Thymus (tissue), 11 donors: ENCODE results near the gene CFAP157. TPM values are rescaled to one million over a fixed set of nuclear protein-coding genes. Genes with fewer than 3 reads are reported as not detected.

Experiments used
- DNase-seq, 9 donors: peaks; one replicate each; pipeline ENCODE4 v3.0.0-alpha.2; 2013; ENCODE audit warnings: low spot score in 9 of 9, low read depth in 6 of 9, missing footprints in 1 of 9
- H3K27ac ChIP-seq, 2 donors: one replicate each; pipeline ENCODE4 v1.5.1; 2013; ENCODE audit warnings: control low read depth in 1 of 2, low read depth in 1 of 2, low read length in 1 of 2, mild to moderate bottlenecking in 1 of 2, moderate library complexity in 1 of 2
- H3K27me3 ChIP-seq, 2 donors: one replicate each; pipeline ENCODE4 v1.5.1; 2013; ENCODE audit warnings: low read length in 1 of 2; ENCODE audit not compliant: control insufficient read depth in 2 of 2, insufficient read depth in 1 of 2
- H3K36me3 ChIP-seq, 2 donors: one replicate each; pipeline ENCODE4 v1.5.1; 2013; ENCODE audit warnings: low read length in 1 of 2, mild to moderate bottlenecking in 1 of 2, moderate library complexity in 1 of 2; ENCODE audit not compliant: control insufficient read depth in 2 of 2, insufficient read depth in 2 of 2
- H3K4me1 ChIP-seq, 2 donors: one replicate each; pipeline ENCODE4 v1.5.1; 2013; ENCODE audit warnings: low read length in 2 of 2; ENCODE audit not compliant: control insufficient read depth in 2 of 2, insufficient read depth in 2 of 2
- H3K4me3 ChIP-seq, 2 donors: one replicate each; pipeline ENCODE4 v1.5.1; 2013; ENCODE audit warnings: low read length in 2 of 2, control low read depth in 1 of 2, mild to moderate bottlenecking in 1 of 2
- H3K9me3 ChIP-seq, 2 donors: one replicate each; pipeline ENCODE4 v1.5.1; 2013; ENCODE audit warnings: low read length in 1 of 2, mild to moderate bottlenecking in 1 of 2; ENCODE audit not compliant: control insufficient read depth in 2 of 2, insufficient read depth in 1 of 2
- WGBS: extraction: QIAGEN DNeasy Blood & Tissue Kit; methylation state at CpG from one replicate; pipeline ENCODE4 v1.1.7; 2013; 5-methylcytosine and 5-hydroxymethylcytosine counted together
- polyA plus RNA-seq: library from polyadenylated mRNA; stranded (reverse); fragments of 200-250 nt; gene quantifications from one replicate; pipeline ENCODE4 v1.2.3, GENCODE V29; 2013
- total RNA-seq: library from RNA; stranded (reverse); fragments of 120-200 nt; gene quantifications from one replicate; pipeline ENCODE4 v1.2.4, GENCODE V29; 2013
- donor health status: healthy.

CFAP157 gene
- total and polyA plus RNA-seq, 2 donors = 0.05 to 0.62 TPM

GRCh38 chr9:127758843-127759242 is 52.1 kb downstream of the CFAP157 start:
- H3K27me3 ChIP-seq = peaks cover 0 to 9% of the 10 kb centered on the region in 2 donors
- no peak overlapping the region for H3K27ac ChIP-seq
- no peak for DNase-seq
- peaks cover 60 to 72% of the 10 kb centered on the region in 2 donors for H3K36me3 ChIP-seq
- H3K4me3 ChIP-seq = no peak overlapping the region
- no peaks in the 10 kb centered on the region for H3K9me3 ChIP-seq
- peaks cover 0 to 9% of the 10 kb centered on the region in 2 donors for H3K4me1 ChIP-seq
- WGBS = 95% methylated on average over 5 of the region's 5 CpGs

- Histone ChIP-seq H3K9me3 (no peaks in the 10 kb centered on the region), H3K36me3 (peaks cover 65 to 72% of the 10 kb centered on the region in 2 donors), H3K27me3 (no peaks in the 10 kb centered on the region), H3K4me3 (no peak overlapping the region), H3K4me1 (peaks cover 0 to 16% of the 10 kb centered on the region in 2 donors), H3K27ac (no peak overlapping the region)
- WGBS = 96% methylated on average over 5 of the region's 5 CpGs
- DNase-seq = no peak
Measured at GRCh38 chr9:127761061-127761460, 54.3 kb downstream of the CFAP157 start.

GRCh38 chr9:127761491-127761956 is 54.7 kb downstream of the CFAP157 start:
- Histone ChIP-seq H3K27ac (no peak overlapping the region), H3K36me3 (peaks cover 70 to 76% of the 10 kb centered on the region in 2 donors), H3K4me3 (no peak overlapping the region), H3K4me1 (peaks cover 0 to 16% of the 10 kb centered on the region in 2 donors), H3K27me3 (no peaks in the 10 kb centered on the region), H3K9me3 (no peaks in the 10 kb centered on the region)
- WGBS = 98% methylated on average over 5 of the region's 5 CpGs
- no peak for DNase-seq

GRCh38 chr9:127762111-127762676 is 55.4 kb downstream of the CFAP157 start:
- Histone ChIP-seq H3K27ac (peak overlapping the region in 1 of 2 donors; percentile 41), H3K4me1 (peaks cover 1 to 22% of the 10 kb centered on the region in 2 donors), H3K4me3 (no peak overlapping the region), H3K27me3 (no peaks in the 10 kb centered on the region), H3K9me3 (no peaks in the 10 kb centered on the region), H3K36me3 (peaks cover 77 to 83% of the 10 kb centered on the region in 2 donors)
- WGBS = 87% methylated on average over 16 of the region's 16 CpGs
- no peak for DNase-seq

GRCh38 chr9:127763918-127764384 is 57.2 kb downstream of the CFAP157 start:
- DNase-seq = no peak
- Histone ChIP-seq H3K4me1 (peaks cover 17 to 39% of the 10 kb centered on the region in 2 donors), H3K27me3 (no peaks in the 10 kb centered on the region), H3K4me3 (no peak overlapping the region), H3K36me3 (peaks cover 80 to 82% of the 10 kb centered on the region in 2 donors), H3K27ac (no peak overlapping the region), H3K9me3 (no peaks in the 10 kb centered on the region)
- 95% methylated on average over 7 of the region's 7 CpGs for WGBS

- DNase-seq = no peak
- Histone ChIP-seq H3K4me1 (peaks cover 28 to 54% of the 10 kb centered on the region in 2 donors), H3K27ac (no peak overlapping the region), H3K4me3 (no peak overlapping the region), H3K36me3 (peaks cover 78 to 85% of the 10 kb centered on the region in 2 donors), H3K9me3 (no peaks in the 10 kb centered on the region), H3K27me3 (no peaks in the 10 kb centered on the region)
- WGBS = 94% methylated on average over 1 of the region's 1 CpG
Measured at GRCh38 chr9:127765418-127765817, 58.6 kb downstream of the CFAP157 start.

Other genes with a start within 250 kb of the CFAP157 start
- gene STXBP1, start 94.7 kb upstream of the CFAP157 start, total RNA-seq = 2.7 TPM
- 10.2 TPM for gene STXBP1, start 94.7 kb upstream of the CFAP157 start, polyA plus RNA-seq
- 16.3 TPM for gene PTRH1, start 8.7 kb downstream of the CFAP157 start, total RNA-seq
- gene PTRH1, start 8.7 kb downstream of the CFAP157 start, polyA plus RNA-seq = 12.2 TPM
- 0.09 TPM for gene TTC16, start 9.1 kb downstream of the CFAP157 start, total RNA-seq
- 0.18 TPM for gene TTC16, start 9.1 kb downstream of the CFAP157 start, polyA plus RNA-seq
- gene TOR2A, start 28.3 kb downstream of the CFAP157 start, total RNA-seq = 7.2 TPM
- 19.3 TPM for gene TOR2A, start 28.3 kb downstream of the CFAP157 start, polyA plus RNA-seq
- gene SH2D3C, start 71.7 kb downstream of the CFAP157 start, total RNA-seq = 18.2 TPM
- 25.1 TPM for gene SH2D3C, start 71.7 kb downstream of the CFAP157 start, polyA plus RNA-seq
- gene CDK9, start 79.0 kb downstream of the CFAP157 start, total RNA-seq = 38.9 TPM
- gene CDK9, start 79.0 kb downstream of the CFAP157 start, polyA plus RNA-seq = 122 TPM
- 30.4 TPM for gene FPGS, start 95.9 kb downstream of the CFAP157 start, total RNA-seq
- 48.4 TPM for gene FPGS, start 95.9 kb downstream of the CFAP157 start, polyA plus RNA-seq
- 1.7 TPM for gene ENG, start 147.7 kb downstream of the CFAP157 start, total RNA-seq
- gene ENG, start 147.7 kb downstream of the CFAP157 start, polyA plus RNA-seq = 48.2 TPM
- gene AK1, start 170.7 kb downstream of the CFAP157 start, total RNA-seq = 6.6 TPM
- gene AK1, start 170.7 kb downstream of the CFAP157 start, polyA plus RNA-seq = 66.2 TPM
- gene ST6GALNAC6, start 192.6 kb downstream of the CFAP157 start, total RNA-seq = 16.2 TPM
- gene ST6GALNAC6, start 192.6 kb downstream of the CFAP157 start, polyA plus RNA-seq = 42.8 TPM
- gene ST6GALNAC4, start 210.1 kb downstream of the CFAP157 start, total RNA-seq = 8.5 TPM
- 12.8 TPM for gene ST6GALNAC4, start 210.1 kb downstream of the CFAP157 start, polyA plus RNA-seq
- gene PIP5KL1, start 223.8 kb downstream of the CFAP157 start, total RNA-seq = 0.33 TPM
- 1.2 TPM for gene PIP5KL1, start 223.8 kb downstream of the CFAP157 start, polyA plus RNA-seq
- gene DPM2, start 230.9 kb downstream of the CFAP157 start, total RNA-seq = 17.9 TPM
- gene DPM2, start 230.9 kb downstream of the CFAP157 start, polyA plus RNA-seq = 32.8 TPM